Stimulated activated effector memory CD8-positive, alpha-beta T cell treated with anti-CD3 and anti-CD28 coated beads, Interleukin-12 subunit alpha, Interleukin-12 subunit beta, amount 100 ng/mL, for 72 hours (primary cell): Measurements from ENCODE around the gene TUBE1.
"Not testable (repeated sequence)": the region's sequence is repeated elsewhere in the genome, so short reads cannot be mapped to it uniquely, and the experiment has no call there.

Experiments used
- ATAC-seq: fragments of 150-1000 bp; cut with Tn5 transposase; 2 replicates; pipeline ENCODE4 v1.10.0; 2021
- DNase-seq, 2 donors: peaks; one replicate each; pipeline ENCODE4 v3.0.0; 2021 to 2022; ENCODE audit warnings: low spot score in 2 of 2
- H3K27ac Mint-ChIP-seq: one replicate; pipeline ENCODE4 v1.8.0; 2022; ENCODE audit warnings: mild to moderate bottlenecking, mixed read lengths
- H3K36me3 Mint-ChIP-seq: one replicate; pipeline ENCODE4 v1.8.0; 2022; ENCODE audit warnings: mild to moderate bottlenecking, mixed read lengths
- H3K4me1 Mint-ChIP-seq: one replicate; pipeline ENCODE4 v1.8.0; 2022; ENCODE audit warnings: mixed read lengths
- H3K4me3 Mint-ChIP-seq: one replicate; pipeline ENCODE4 v1.8.0; 2022; ENCODE audit warnings: mild to moderate bottlenecking, mixed read lengths
- H3K9me3 Mint-ChIP-seq: one replicate; pipeline ENCODE4 v1.8.0; 2022; ENCODE audit warnings: mixed read lengths

TUBE1 gene

GRCh38 chr6:112096901-112097300 lies 9.6 kb upstream of the TUBE1 start:
- DNase-seq = no peak
- H3K4me3 Mint-ChIP-seq = no peak overlapping the region
- no peaks in the 10 kb centered on the region for H3K4me1 Mint-ChIP-seq
- no peak for ATAC-seq
- no peaks in the 10 kb centered on the region for H3K9me3 Mint-ChIP-seq
- H3K27ac Mint-ChIP-seq = no peak overlapping the region
- no peaks in the 10 kb centered on the region for H3K36me3 Mint-ChIP-seq

GRCh38 chr6:112087916-112088315 lies 634 bp upstream of the TUBE1 start:
- peaks cover 25% of the 10 kb centered on the region for H3K36me3 Mint-ChIP-seq
- no peaks in the 10 kb centered on the region for H3K9me3 Mint-ChIP-seq
- H3K4me1 Mint-ChIP-seq = peaks cover 9% of the 10 kb centered on the region
- ATAC-seq = no peak
- no peak overlapping the region for H3K27ac Mint-ChIP-seq
- DNase-seq = no peak
- no peak overlapping the region for H3K4me3 Mint-ChIP-seq

GRCh38 chr6:112086744-112087135 lies 542 bp downstream of the TUBE1 start:
- DNase-seq (no peak), ATAC-seq (peak; percentile 33)
- Mint-ChIP-seq H3K4me1 (peaks cover 9% of the 10 kb centered on the region), H3K27ac (no peak overlapping the region), H3K4me3 (no peak overlapping the region), H3K36me3 (peaks cover 28% of the 10 kb centered on the region), H3K9me3 (no peaks in the 10 kb centered on the region)

GRCh38 chr6:112085286-112086065 lies 1.8 kb downstream of the TUBE1 start:
- Mint-ChIP-seq H3K36me3 (peaks cover 41% of the 10 kb centered on the region), H3K4me1 (peaks cover 9% of the 10 kb centered on the region), H3K27ac (no peak overlapping the region), H3K4me3 (no peak overlapping the region), H3K9me3 (no peaks in the 10 kb centered on the region)
- DNase-seq (no peak), ATAC-seq (no peak)

- no peak for DNase-seq
- Mint-ChIP-seq H3K27ac (no peak overlapping the region), H3K36me3 (peaks cover 80% of the 10 kb centered on the region), H3K4me3 (no peak overlapping the region), H3K9me3 (no peaks in the 10 kb centered on the region), H3K4me1 (peaks cover 9% of the 10 kb centered on the region)
- no peak for ATAC-seq
These were observed 5.7 kb downstream of the TUBE1 start for GRCh38 chr6:112081569-112081968.

GRCh38 chr6:112066606-112067005 lies 20.7 kb downstream of the TUBE1 start:
- no peak for DNase-seq
- Mint-ChIP-seq H3K4me3 (no peak overlapping the region), H3K4me1 (no peaks in the 10 kb centered on the region), H3K36me3 (peaks cover 25% of the 10 kb centered on the region), H3K27ac (no peak overlapping the region), H3K9me3 (no peaks in the 10 kb centered on the region)
- no peak for ATAC-seq

- ATAC-seq (no peak), DNase-seq (no peak)
- no peak overlapping the region for H3K27ac Mint-ChIP-seq
- H3K4me3 Mint-ChIP-seq = no peak overlapping the region
- no peaks in the 10 kb centered on the region for H3K4me1 Mint-ChIP-seq
- no peaks in the 10 kb centered on the region for H3K9me3 Mint-ChIP-seq
- peaks cover 17% of the 10 kb centered on the region for H3K36me3 Mint-ChIP-seq
These were observed 21.8 kb downstream of the TUBE1 start for GRCh38 chr6:112065426-112065986.

- DNase-seq (no peak), ATAC-seq (no peak)
- Mint-ChIP-seq H3K4me3 (no peak overlapping the region), H3K9me3 (no peaks in the 10 kb centered on the region), H3K36me3 (no peaks in the 10 kb centered on the region), H3K4me1 (no peaks in the 10 kb centered on the region), H3K27ac (no peak overlapping the region)
These were observed 24.3 kb downstream of the TUBE1 start for GRCh38 chr6:112062966-112063365.

GRCh38 chr6:112061605-112062004 lies 25.7 kb downstream of the TUBE1 start:
- H3K27ac Mint-ChIP-seq = no peak overlapping the region
- ATAC-seq = no peak
- H3K9me3 Mint-ChIP-seq = no peaks in the 10 kb centered on the region
- no peak overlapping the region for H3K4me3 Mint-ChIP-seq
- DNase-seq = no peak
- no peaks in the 10 kb centered on the region for H3K36me3 Mint-ChIP-seq
- H3K4me1 Mint-ChIP-seq = no peaks in the 10 kb centered on the region

GRCh38 chr6:112058243-112059032 lies 28.8 kb downstream of the TUBE1 start:
- H3K4me3 Mint-ChIP-seq = no peak overlapping the region
- H3K9me3 Mint-ChIP-seq = no peaks in the 10 kb centered on the region
- H3K36me3 Mint-ChIP-seq = no peaks in the 10 kb centered on the region
- no peaks in the 10 kb centered on the region for H3K4me1 Mint-ChIP-seq
- no peak overlapping the region for H3K27ac Mint-ChIP-seq
- ATAC-seq (no peak), DNase-seq (no peak)

GRCh38 chr6:112054555-112055190 lies 32.6 kb downstream of the TUBE1 start:
- ATAC-seq (no peak), DNase-seq (no peak)
- Mint-ChIP-seq H3K9me3 (no peaks in the 10 kb centered on the region), H3K27ac (no peak overlapping the region), H3K4me3 (no peak overlapping the region), H3K36me3 (no peaks in the 10 kb centered on the region), H3K4me1 (no peaks in the 10 kb centered on the region)

- Mint-ChIP-seq H3K4me3 (no peak within 1 kb of the TSS), H3K9me3 (no peaks in the 10 kb centered on the region), H3K27ac (no peak within 1 kb of the TSS), H3K4me1 (peaks cover 4% of the 10 kb centered on the region), H3K36me3 (no peaks in the 10 kb centered on the region)
- DNase-seq (no peak), ATAC-seq (no peak)
These were observed 33.3 kb downstream of the TUBE1 start, which contains the start of gene CCN6 for GRCh38 chr6:112054001-112054400. Gene CCN6, plus strand, starts transcription at chr6:112054104. Its CDS starts 254 bp downstream, at chr6:112054358.

GRCh38 chr6:112051251-112051740 lies 36.0 kb downstream of the TUBE1 start:
- H3K27ac Mint-ChIP-seq, H3K36me3 Mint-ChIP-seq, ATAC-seq, DNase-seq, H3K4me1 Mint-ChIP-seq, H3K9me3 Mint-ChIP-seq, H3K4me3 Mint-ChIP-seq: not testable (repeated sequence)

GRCh38 chr6:112050429-112050828 lies 36.9 kb downstream of the TUBE1 start:
- no peaks in the 10 kb centered on the region for H3K9me3 Mint-ChIP-seq
- ATAC-seq = no peak
- no peak overlapping the region for H3K27ac Mint-ChIP-seq

GRCh38 chr6:112049996-112050395 lies 37.3 kb downstream of the TUBE1 start:
- no peak for ATAC-seq
- Mint-ChIP-seq H3K36me3 (no peaks in the 10 kb centered on the region), H3K4me1 (peaks cover 5% of the 10 kb centered on the region), H3K27ac (no peak overlapping the region), H3K9me3 (no peaks in the 10 kb centered on the region), H3K4me3 (no peak overlapping the region)
- no peak for DNase-seq

More at GRCh38 chr6:112050429-112050828, 36.9 kb downstream of the TUBE1 start:
- Mint-ChIP-seq H3K36me3 (no peaks in the 10 kb centered on the region), H3K4me1 (peaks cover 5% of the 10 kb centered on the region), H3K4me3 (no peak overlapping the region)
- no peak for DNase-seq
